Loucy (cell line): ENCODE data around the gene UBLCP1.

Experiments
- H2AFZ ChIP-seq: fragments of 200-600 bp; sonication (generic); 2 replicates; pipeline ENCODE4 v1.6.0; 2016; ENCODE audit warnings: antibody characterized with exemption, mild to moderate bottlenecking, low read length, moderate library complexity
- H3F3A ChIP-seq: fragments of 200-600 bp; 2 replicates; pipeline ENCODE4 v1.6.0; 2016; ENCODE audit warnings: antibody characterized with exemption, low read depth, mild to moderate bottlenecking
- H3K27me3 ChIP-seq: fragments of 200-600 bp; sonication (generic); 2 replicates; pipeline ENCODE4 v1.6.1; 2014; ENCODE audit warnings: low read length, mild to moderate bottlenecking; ENCODE audit not compliant: insufficient read depth, poor library complexity, severe bottlenecking
- H3K36me3 ChIP-seq: fragments of 200-600 bp; sonication (generic); 2 replicates; pipeline ENCODE4 v1.6.1; 2016; ENCODE audit warnings: low read length; ENCODE audit not compliant: insufficient read depth
- H3K4me1 ChIP-seq: fragments of 200-600 bp; sonication (generic); 2 replicates; pipeline ENCODE4 v1.5.1; 2014; ENCODE audit warnings: low read length, mild to moderate bottlenecking; ENCODE audit not compliant: insufficient read depth, poor library complexity, severe bottlenecking
- H3K4me2 ChIP-seq: fragments of 200-600 bp; sonication (generic); 2 replicates; pipeline ENCODE4 v1.6.0; 2014; ENCODE audit warnings: antibody characterized with exemption, low read length, low read depth, mild to moderate bottlenecking; ENCODE audit not compliant: poor library complexity, severe bottlenecking
- H3K4me3 ChIP-seq: fragments of 200-600 bp; sonication (generic); 2 replicates; pipeline ENCODE4 v1.5.1; 2014; ENCODE audit warnings: low read length, mild to moderate bottlenecking, mixed read lengths; ENCODE audit not compliant: poor library complexity, severe bottlenecking
- H3K79me2 ChIP-seq: fragments of 200-600 bp; sonication (generic); 2 replicates; pipeline ENCODE4 v1.6.1; 2014; ENCODE audit warnings: low read length; ENCODE audit not compliant: insufficient read depth
- H3K9ac ChIP-seq: fragments of 200-600 bp; sonication (generic); 2 replicates; pipeline ENCODE4 v1.6.0; 2014; ENCODE audit warnings: mild to moderate bottlenecking, low read depth, low read length, moderate library complexity; ENCODE audit not compliant: poor library complexity, severe bottlenecking
- H3K9me2 ChIP-seq: fragments of 200-600 bp; sonication (generic); replicated peaks from 2 replicates; pipeline ENCODE4 v1.6.1; 2016; ENCODE audit warnings: low read depth, low read length, mixed read lengths
- H3K9me3 ChIP-seq: fragments of 200-600 bp; sonication (generic); 2 replicates; pipeline ENCODE4 v1.6.1; 2014; ENCODE audit warnings: mild to moderate bottlenecking, antibody characterized with exemption, low read length, low read depth; ENCODE audit not compliant: insufficient read depth
- H4K20me1 ChIP-seq: fragments of 200-600 bp; sonication (generic); 2 replicates; pipeline ENCODE4 v1.6.0; 2014; ENCODE audit warnings: antibody characterized with exemption, low read length, mild to moderate bottlenecking; ENCODE audit not compliant: insufficient read depth, poor library complexity, severe bottlenecking
- EZH2phosphoT487 ChIP-seq: fragments of 200-600 bp; IDR thresholded peaks from 2 replicates; pipeline ENCODE4 v1.6.1; 2018; ENCODE audit warnings: antibody characterized with exemption, mild to moderate bottlenecking, moderate library complexity, borderline replicate concordance
- TF ChIP-seq, protein P1 (sequence below): fragments of 200-600 bp; sonication (generic); conservative IDR thresholded peaks from 2 replicates; pipeline ENCODE4 v1.5.1; 2014; ENCODE audit warnings: mild to moderate bottlenecking, antibody characterized with exemption, low read length

The UBLCP1 gene

DNA sequence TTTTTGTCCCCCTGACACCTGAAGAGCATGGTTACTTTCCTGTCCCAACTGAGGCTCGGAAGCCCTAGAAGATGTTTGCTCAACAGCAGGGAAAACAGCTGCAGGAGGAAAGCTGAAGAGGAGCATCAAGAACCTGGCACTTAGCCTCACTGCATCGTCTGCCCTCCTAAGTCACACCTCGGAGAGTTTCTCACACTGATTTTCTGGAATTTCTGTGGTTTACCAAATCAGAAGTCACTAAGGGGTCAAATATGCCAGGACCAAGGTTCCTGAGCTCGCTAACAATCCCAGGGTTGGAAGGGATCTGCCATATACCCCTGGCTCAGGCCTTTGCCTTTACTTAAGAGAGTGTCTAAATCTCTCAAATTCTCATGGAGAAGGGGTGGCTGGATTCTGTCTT is 61.9 kb downstream of the UBLCP1 start:
- Histone ChIP-seq H3K9ac (no peak overlapping the region), H4K20me1 (no peaks in the 10 kb centered on the region), H3K36me3 (no peaks in the 10 kb centered on the region), H3K9me3 (no peaks in the 10 kb centered on the region), H3F3A (no peaks in the 10 kb centered on the region), H3K27me3 (no peaks in the 10 kb centered on the region), H3K79me2 (no peaks in the 10 kb centered on the region), H3K4me2 (no peak overlapping the region), H3K9me2 (no peaks in the 10 kb centered on the region), H2AFZ (no peak overlapping the region), H3K4me3 (no peak overlapping the region), H3K4me1 (no peaks in the 10 kb centered on the region)
- TF ChIP-seq, protein P1, sequence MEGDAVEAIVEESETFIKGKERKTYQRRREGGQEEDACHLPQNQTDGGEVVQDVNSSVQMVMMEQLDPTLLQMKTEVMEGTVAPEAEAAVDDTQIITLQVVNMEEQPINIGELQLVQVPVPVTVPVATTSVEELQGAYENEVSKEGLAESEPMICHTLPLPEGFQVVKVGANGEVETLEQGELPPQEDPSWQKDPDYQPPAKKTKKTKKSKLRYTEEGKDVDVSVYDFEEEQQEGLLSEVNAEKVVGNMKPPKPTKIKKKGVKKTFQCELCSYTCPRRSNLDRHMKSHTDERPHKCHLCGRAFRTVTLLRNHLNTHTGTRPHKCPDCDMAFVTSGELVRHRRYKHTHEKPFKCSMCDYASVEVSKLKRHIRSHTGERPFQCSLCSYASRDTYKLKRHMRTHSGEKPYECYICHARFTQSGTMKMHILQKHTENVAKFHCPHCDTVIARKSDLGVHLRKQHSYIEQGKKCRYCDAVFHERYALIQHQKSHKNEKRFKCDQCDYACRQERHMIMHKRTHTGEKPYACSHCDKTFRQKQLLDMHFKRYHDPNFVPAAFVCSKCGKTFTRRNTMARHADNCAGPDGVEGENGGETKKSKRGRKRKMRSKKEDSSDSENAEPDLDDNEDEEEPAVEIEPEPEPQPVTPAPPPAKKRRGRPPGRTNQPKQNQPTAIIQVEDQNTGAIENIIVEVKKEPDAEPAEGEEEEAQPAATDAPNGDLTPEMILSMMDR, result no peak
- no peak for TF ChIP-seq EZH2phosphoT487

DNA sequence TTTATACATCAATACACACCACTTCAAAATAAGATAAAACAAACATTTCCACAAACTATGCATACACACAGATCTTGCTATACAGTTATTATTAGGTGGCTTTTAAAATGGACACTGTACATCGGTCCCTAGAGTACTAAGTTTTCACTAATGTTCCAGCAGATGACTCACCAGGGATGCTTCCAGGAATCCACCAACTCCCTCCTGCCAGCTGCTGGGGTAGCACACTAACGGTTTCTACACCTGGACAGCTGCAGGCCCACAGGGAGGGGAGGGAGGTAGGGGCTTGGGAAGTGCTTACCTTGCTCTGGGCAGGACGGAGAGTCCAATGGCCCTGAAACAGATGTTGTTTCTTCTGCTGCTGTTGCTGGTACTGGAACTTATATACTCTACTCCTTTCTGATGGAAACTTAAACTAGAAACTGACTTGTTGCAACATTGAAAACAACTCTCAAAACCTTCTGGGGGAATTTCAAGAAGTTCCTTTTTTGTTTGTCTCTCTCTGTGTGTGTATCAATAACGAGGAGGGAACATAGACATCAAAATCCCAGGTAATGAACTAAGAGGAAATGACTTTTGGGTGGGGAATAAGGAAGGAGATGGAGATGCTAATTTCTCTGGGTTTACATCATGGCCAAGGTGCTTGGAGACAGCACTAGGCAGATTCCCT is 67.2 kb downstream of the UBLCP1 start, which contains the start of gene IL12B:
TSS of gene IL12B (minus strand) at position 357 of the 670 bp plus-strand sequence. CDS start 3,705 bp downstream, outside the sequence.
- Histone ChIP-seq H4K20me1 (no peaks in the 10 kb centered on the region), H3K4me2 (no peak within 1 kb of the TSS), H3K4me1 (no peaks in the 10 kb centered on the region), H3K4me3 (no peak within 1 kb of the TSS), H3K9me3 (no peaks in the 10 kb centered on the region), H3F3A (no peaks in the 10 kb centered on the region), H3K9me2 (no peaks in the 10 kb centered on the region), H3K27me3 (no peaks in the 10 kb centered on the region), H3K9ac (no peak within 1 kb of the TSS), H3K36me3 (no peaks in the 10 kb centered on the region), H2AFZ (no peak within 1 kb of the TSS), H3K79me2 (no peaks in the 10 kb centered on the region)
- TF ChIP-seq, protein P1, result no peak
- no peak for TF ChIP-seq EZH2phosphoT487

DNA sequence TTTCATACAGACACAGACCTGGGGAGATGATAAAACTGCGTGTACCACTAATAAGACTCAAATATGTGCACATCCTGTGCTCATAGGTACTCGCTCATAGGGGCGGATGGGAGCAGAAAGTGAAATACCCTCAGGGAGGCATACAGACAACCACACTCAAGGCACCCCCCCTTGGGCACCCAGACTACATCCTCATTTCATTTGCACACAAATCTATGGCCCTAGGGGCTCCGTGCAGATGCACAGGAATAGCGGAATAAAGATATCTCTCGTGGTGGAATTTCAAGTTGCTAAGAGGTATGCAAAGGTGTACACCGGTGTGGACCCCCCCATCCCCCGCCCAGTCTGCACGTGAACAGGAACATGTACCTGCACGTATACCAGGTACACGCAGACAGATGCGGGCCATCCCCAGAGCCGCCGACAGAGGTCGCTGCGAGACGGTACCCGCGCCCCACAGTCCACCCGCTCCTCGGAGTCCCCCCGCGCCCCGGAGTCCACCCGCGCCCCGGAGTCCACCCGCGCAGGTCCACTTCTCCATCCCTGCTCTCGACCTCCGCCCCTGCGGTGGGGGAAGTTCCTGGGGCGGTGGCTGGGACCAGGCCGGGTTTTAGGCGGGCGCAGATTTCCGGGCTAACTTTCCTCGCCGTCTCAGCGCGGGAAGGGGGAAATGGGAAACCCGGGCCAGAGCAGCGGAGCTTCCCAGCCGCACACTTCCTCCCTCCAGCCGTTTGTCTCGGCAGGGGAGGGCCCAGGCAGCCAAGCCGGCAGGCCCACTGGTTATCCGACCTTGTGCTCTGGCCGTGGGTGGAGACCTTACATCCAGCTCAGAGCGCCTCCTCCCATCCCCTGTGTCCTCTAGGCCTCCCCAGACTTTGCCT is 68.2 kb downstream of the UBLCP1 start:
- H3K9ac ChIP-seq, result no peak overlapping the region
- no peaks in the 10 kb centered on the region for H3F3A ChIP-seq
- H3K79me2 ChIP-seq, result no peaks in the 10 kb centered on the region
- TF ChIP-seq, protein P1, result peak; percentile 44
- TF ChIP-seq EZH2phosphoT487, result no peak
- no peak overlapping the region for H3K4me3 ChIP-seq
- no peak overlapping the region for H3K4me2 ChIP-seq
- no peaks in the 10 kb centered on the region for H3K9me3 ChIP-seq
- H3K36me3 ChIP-seq, result no peaks in the 10 kb centered on the region
- H3K9me2 ChIP-seq, result no peaks in the 10 kb centered on the region
- no peaks in the 10 kb centered on the region for H3K27me3 ChIP-seq
- H3K4me1 ChIP-seq, result no peaks in the 10 kb centered on the region
- no peak overlapping the region for H2AFZ ChIP-seq
- no peaks in the 10 kb centered on the region for H4K20me1 ChIP-seq
